ENCODE results near the gene MCHR2. TPM values are rescaled to one million over a fixed set of nuclear protein-coding genes. Genes with fewer than 3 reads are reported as not detected.
A peak's percentile ranks its signal among the peaks of the same experiment; 100 is the strongest.

The MCHR2 gene
- polyA plus RNA-seq, 2 of the 4 experiments (the other 2 are of a cell fraction): not detected

- Histone ChIP-seq H3K4me1 (no peaks in the 10 kb centered on the region), H3K27ac (no peak overlapping the region), H3K9me3 (no peaks in the 10 kb centered on the region), H3K4me2 (no peak overlapping the region), H3K4me3 (no peak overlapping the region)
- ChIA-PET POLR2A (no interaction called here), CTCF (no interaction called here)
- TF ChIP-seq RFX5 (IDR thresholded peaks at IDR 0.05): no peak
- TF ChIP-seq ATOH8 (CRISPR knock-in tag; IDR thresholded peaks at IDR 0.05; ENCODE audit: low read depth): no peak
- no peak for TF ChIP-seq CTCF (IDR thresholded peaks at IDR 0.05)
- TF ChIP-seq TFCP2L1 (CRISPR knock-in tag; IDR thresholded peaks at IDR 0.05): no peak
- TF ChIP-seq FOSL2 (IDR thresholded peaks at IDR 0.05): no peak
- TF ChIP-seq FOSL2 (CRISPR knock-in tag; IDR thresholded peaks at IDR 0.05): no peak
- ATAC-seq (no peak), FAIRE-seq (no peak), DNase-seq (ENCODE audit: low read depth in 1 of 2, low spot score in 1 of 2) (no peak)
These were observed 3.1 kb upstream of the MCHR2 start for GRCh38 chr6:99997141-99997540.

GRCh38 chr6:99995916-99996315 is 1.9 kb upstream of the MCHR2 start:
- Histone ChIP-seq H3K27ac (no peak overlapping the region), H3K4me2 (no peak overlapping the region), H3K4me3 (no peak overlapping the region), H3K4me1 (no peaks in the 10 kb centered on the region), H3K9me3 (no peaks in the 10 kb centered on the region)
- CTCF ChIA-PET: interaction anchor here (1.1 kb wide), 1 partner anchor 668 kb away, joined by 4 read pairs; no protein-coding TSS in a partner anchor
- POLR2A ChIA-PET: no interaction called here
- no peak for TF ChIP-seq KDM1A (IDR thresholded peaks at IDR 0.05; ENCODE audit: low read depth)
- FAIRE-seq: no peak
- 63% methylated on average over 1 of the region's 1 CpG for WGBS (ENCODE audit: missing lambda C conversion rate)
- ATAC-seq: no peak
- no peak for DNase-seq (ENCODE audit: low read depth in 1 of 2, low spot score in 1 of 2)

GRCh38 chr6:99993146-99993532 is 884 bp downstream of the MCHR2 start:
- CTCF ChIA-PET: interaction anchor here (0.6 kb wide), 1 partner anchor 114 kb away, joined by 3 read pairs; no protein-coding TSS in a partner anchor
- no peak for FAIRE-seq
- POLR2A ChIA-PET: no interaction called here

More at GRCh38 chr6:99993146-99993532, 884 bp downstream of the MCHR2 start:
- peak overlapping the region; percentile 76 for H3K4me2 ChIP-seq
- WGBS (ENCODE audit: missing lambda C conversion rate): 68% methylated on average over 9 of the region's 9 CpGs
- ATAC-seq: no peak
- no peak overlapping the region for H3K27ac ChIP-seq
- H3K9me3 ChIP-seq: no peaks in the 10 kb centered on the region
- no peak for DNase-seq (ENCODE audit: low read depth in 1 of 2, low spot score in 1 of 2)
- H3K4me1 ChIP-seq: no peaks in the 10 kb centered on the region
- TF ChIP-seq RCOR1 (IDR thresholded peaks at IDR 0.05; ENCODE audit: low read depth, low read length) (no peak), JUN (IDR thresholded peaks at IDR 0.05) (no peak), EHMT2 (IDR thresholded peaks at IDR 0.05; ENCODE audit: low read depth) (no peak), CEBPB (IDR thresholded peaks at IDR 0.05) (no peak), BCL3 (IDR thresholded peaks at IDR 0.05) (no peak), NFE2L2 (conservative IDR thresholded peaks at IDR 0.05; ENCODE audit: low read length) (no peak), ZSCAN20 (CRISPR knock-in tag; IDR thresholded peaks at IDR 0.05) (no peak), MYC (IDR thresholded peaks at IDR 0.05; ENCODE audit: borderline replicate concordance, low read length) (no peak), CBX8 (IDR thresholded peaks at IDR 0.05) (no peak), BHLHE40 (IDR thresholded peaks at IDR 0.05; ENCODE audit: low read depth, low read length) (no peak), MAX (IDR thresholded peaks at IDR 0.05) (no peak), SMC3 (IDR thresholded peaks at IDR 0.05) (no peak), E2F6 (IDR thresholded peaks at IDR 0.05; ENCODE audit: borderline replicate concordance, low read depth) (no peak), ATOH8 (CRISPR knock-in tag; IDR thresholded peaks at IDR 0.05; ENCODE audit: low read depth) (no peak), RFX5 (IDR thresholded peaks at IDR 0.05) (no peak), ZFP36 (IDR thresholded peaks at IDR 0.05; ENCODE audit: borderline replicate concordance, partially characterized antibody) (no peak), HMGXB4 (CRISPR knock-in tag; IDR thresholded peaks at IDR 0.05; ENCODE audit: borderline replicate concordance) (no peak), GATA3 (IDR thresholded peaks at IDR 0.05; ENCODE audit: borderline replicate concordance) (no peak), HES2 (IDR thresholded peaks at IDR 0.05) (no peak), FOSB (CRISPR knock-in tag; IDR thresholded peaks at IDR 0.05) (no peak)
- H3K4me3 ChIP-seq: peak overlapping the region; percentile 36; the same call in 1 of the 3 replicates
